BLaER1 treated with 17β-estradiol and CSF1 and Interleukin-3, amounts not matched to agents 10 nM and 100 nM (cell line): ENCODE results near the gene RBMS2.
A peak's percentile ranks its signal among the peaks of the same experiment; 100 is the strongest.
"Not testable (repeated sequence)": the region's sequence is repeated elsewhere in the genome, so short reads cannot be mapped to it uniquely, and the experiment has no call there.

Experiments
- H3K27ac ChIP-seq, 11 experiments: shearing (Covaris generic); formaldehyde crosslinking; 2 replicates each; pipeline ENCODE4 v1.8.1; 2022
- H3K27me3 ChIP-seq, 11 experiments: shearing (Covaris generic); formaldehyde crosslinking; 2 replicates each; pipeline ENCODE4 v1.8.1; 2022
- H3K36me3 ChIP-seq, 11 experiments: shearing (Covaris generic); formaldehyde crosslinking; 2 replicates each; pipeline ENCODE4 v1.8.1; 2022
- H3K4me1 ChIP-seq, 10 experiments: shearing (Covaris generic); formaldehyde crosslinking; 2 replicates each; pipeline ENCODE4 v1.8.1; 2022
- H3K4me2 ChIP-seq, 11 experiments: shearing (Covaris generic); formaldehyde crosslinking; 2 replicates each; pipeline ENCODE4 v1.8.1; 2022
- H3K4me3 ChIP-seq, 10 experiments: shearing (Covaris generic); formaldehyde crosslinking; 2 replicates each; pipeline ENCODE4 v1.8.1; 2022
- H3K9ac ChIP-seq, 11 experiments: shearing (Covaris generic); formaldehyde crosslinking; 2 replicates each; pipeline ENCODE4 v1.8.1; 2022
- H3K9me3 ChIP-seq, 11 experiments: shearing (Covaris generic); formaldehyde crosslinking; replicated peaks in 1 of 11; 2 replicates each; pipeline ENCODE4 v1.8.1; 2022
- H4K20me1 ChIP-seq, 11 experiments: shearing (Covaris generic); formaldehyde crosslinking; 2 replicates each; pipeline ENCODE4 v1.8.1; 2022
- Cebpa-rat ChIP-seq, 11 experiments: shearing (Covaris generic); IDR thresholded peaks; 2 replicates each; pipeline ENCODE4 v1.8.1; 2022

RBMS2 gene

DNA sequence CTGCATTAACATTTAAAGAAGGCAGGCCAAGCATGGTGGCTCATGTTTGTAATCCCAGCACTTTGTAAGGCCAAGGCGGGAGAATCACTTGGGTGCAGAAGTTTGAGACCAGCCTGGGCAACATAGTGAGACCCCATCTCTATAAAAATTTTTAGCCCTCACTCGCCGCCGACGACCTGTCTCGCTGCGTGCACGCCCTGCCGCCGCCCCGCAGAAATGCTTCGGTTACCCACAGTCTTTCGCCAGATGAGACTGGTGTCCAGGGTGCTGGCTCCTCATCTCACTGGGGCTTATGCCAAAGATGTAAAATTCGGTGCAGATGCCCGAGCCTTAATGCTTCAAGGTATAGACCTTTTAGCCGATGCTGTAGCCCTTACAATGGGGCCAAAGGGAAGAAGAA, 10.8 kb upstream of the RBMS2 start:
- H3K36me3 ChIP-seq, result no peaks in the 10 kb centered on the region
- H3K27ac ChIP-seq, result no peak overlapping the region
- H3K4me1 ChIP-seq, result no peaks in the 10 kb centered on the region
- H3K9me3 ChIP-seq, result no peaks in the 10 kb centered on the region
- no peak overlapping the region for H3K9ac ChIP-seq
- no peaks in the 10 kb centered on the region for H4K20me1 ChIP-seq
- H3K27me3 ChIP-seq, result no peaks in the 10 kb centered on the region
- H3K4me2 ChIP-seq, result no peak overlapping the region
- no peak for TF ChIP-seq Cebpa-rat (IDR thresholded peaks at IDR 0.05)
- H3K4me3 ChIP-seq, result no peak overlapping the region

DNA sequence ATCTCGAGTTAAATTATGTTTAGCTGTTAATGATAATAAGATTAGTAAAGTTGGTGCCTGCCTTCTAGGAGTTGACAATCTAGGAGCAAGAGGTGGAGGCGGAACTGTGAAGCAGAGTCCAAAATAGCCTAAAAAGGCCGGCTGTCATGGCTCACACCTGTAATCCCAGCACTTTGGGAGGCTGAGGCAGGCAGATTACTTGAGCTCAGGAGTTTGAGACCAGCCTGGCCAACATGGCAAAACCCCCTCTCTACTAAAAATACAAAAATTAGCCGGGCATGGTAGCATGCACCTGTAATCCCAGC, 7.7 kb upstream of the RBMS2 start:
- H3K4me3 ChIP-seq, H3K9ac ChIP-seq, H3K4me2 ChIP-seq, H3K27ac ChIP-seq, H3K36me3 ChIP-seq, H3K27me3 ChIP-seq, H3K9me3 ChIP-seq, H4K20me1 ChIP-seq: not testable (repeated sequence)
- peaks cover 0 to 12% (median 7%) of the 10 kb centered on the region in 10 experiments; a peak in 11 of 20 replicates for H3K4me1 ChIP-seq

- Histone ChIP-seq H3K9me3 (no peaks in the 10 kb centered on the region), H3K27ac (no peak overlapping the region), H3K9ac (no peak overlapping the region), H4K20me1 (no peaks in the 10 kb centered on the region), H3K4me2 (peak overlapping the region in 3 of 11 experiments; percentile 54 to 59 (median 56); a peak in 4 of 22 replicates), H3K27me3 (no peaks in the 10 kb centered on the region), H3K36me3 (no peaks in the 10 kb centered on the region), H3K4me3 (no peak overlapping the region), H3K4me1 (peaks cover 14 to 47% (median 30%) of the 10 kb centered on the region in 10 experiments)
- TF ChIP-seq Cebpa-rat (IDR thresholded peaks at IDR 0.05), result no peak
Measured at GRCh38 chr12:56517854-56518253, 3.8 kb upstream of the RBMS2 start.

- Histone ChIP-seq H3K4me3 (no peak overlapping the region), H3K27me3 (no peaks in the 10 kb centered on the region), H3K9me3 (no peaks in the 10 kb centered on the region), H4K20me1 (no peaks in the 10 kb centered on the region), H3K9ac (no peak overlapping the region), H3K4me1 (peaks cover 17 to 50% (median 34%) of the 10 kb centered on the region in 10 experiments), H3K36me3 (no peaks in the 10 kb centered on the region), H3K4me2 (peak overlapping the region in 6 of 11 experiments; percentile 17 to 59 (median 46); a peak in 10 of 22 replicates), H3K27ac (no peak overlapping the region)
- no peak for TF ChIP-seq Cebpa-rat (IDR thresholded peaks at IDR 0.05)
Measured at GRCh38 chr12:56518570-56518969, 3.0 kb upstream of the RBMS2 start.

DNA sequence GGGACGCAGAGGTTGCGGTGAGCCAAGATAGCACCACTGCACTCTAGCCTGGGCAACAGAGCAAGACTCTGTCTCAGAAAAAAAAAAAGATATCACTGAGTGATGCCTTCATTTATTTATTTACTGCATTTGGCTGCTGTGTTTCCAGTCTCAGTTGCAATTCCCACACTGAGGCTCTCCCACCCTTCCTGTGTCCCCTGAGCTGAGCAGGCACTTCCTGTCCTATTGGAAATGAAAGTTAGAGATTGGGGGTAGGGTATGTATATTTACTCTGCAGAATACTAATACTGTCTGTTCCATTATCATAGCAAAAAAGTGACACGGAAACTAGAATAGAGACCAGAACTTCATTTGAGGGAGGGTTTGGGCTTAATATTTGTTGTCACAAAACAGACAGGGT, 1.6 kb upstream of the RBMS2 start:
- H3K36me3 ChIP-seq, result no peaks in the 10 kb centered on the region
- no peak for TF ChIP-seq Cebpa-rat (IDR thresholded peaks at IDR 0.05)
- H3K4me1 ChIP-seq, result peaks cover 17 to 58% (median 34%) of the 10 kb centered on the region in 10 experiments
- peak overlapping the region in 7 of 11 experiments; percentile 35 to 83 (median 74); a peak in 14 of 22 replicates for H3K4me2 ChIP-seq
- no peak overlapping the region for H3K4me3 ChIP-seq
- H3K9me3 ChIP-seq, result no peaks in the 10 kb centered on the region
- no peaks in the 10 kb centered on the region for H3K27me3 ChIP-seq
- H3K27ac ChIP-seq, result peak overlapping the region in 2 of 11 experiments; percentile 65 to 68; a peak in 2 of 22 replicates
- 0 out of 22 replicates have a peak overlapping the region, but pooled peaks of 1 of the 11 experiments have one; percentile 5 for H3K9ac ChIP-seq
- no peaks in the 10 kb centered on the region for H4K20me1 ChIP-seq

GRCh38 chr12:56520506-56520905, 1.1 kb upstream of the RBMS2 start:
- H3K4me1 ChIP-seq, result peaks cover 17 to 58% (median 34%) of the 10 kb centered on the region in 10 experiments

DNA sequence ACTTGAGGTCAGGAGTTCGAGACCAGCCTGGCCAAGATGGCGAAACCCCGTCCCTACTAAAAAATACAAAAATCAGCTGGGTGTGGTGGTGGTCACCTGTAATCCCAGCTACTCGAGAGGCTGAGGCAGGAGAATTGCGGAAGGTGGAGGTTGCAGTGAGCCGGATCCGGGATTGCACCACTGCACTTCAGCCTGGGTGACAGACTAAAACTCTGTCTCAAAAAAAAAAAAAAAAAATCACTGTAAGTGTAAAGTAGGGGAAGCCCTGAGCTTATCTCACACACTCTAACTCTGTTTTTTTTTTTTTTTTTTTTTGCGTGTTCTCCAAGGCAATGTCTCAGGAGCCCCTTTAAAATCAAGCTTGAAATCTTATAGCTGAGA, 421 bp upstream of the RBMS2 start:
- Histone ChIP-seq H3K9me3 (no peaks in the 10 kb centered on the region), H3K4me2 (peak overlapping the region; percentile 52 to 83 (median 74)), H3K4me1 (peaks cover 17 to 58% (median 34%) of the 10 kb centered on the region in 10 experiments), H3K4me3 (peak overlapping the region; percentile 56 to 72 (median 60)), H3K27me3 (no peaks in the 10 kb centered on the region), H3K9ac (peak overlapping the region; percentile 60 to 80 (median 71)), H3K27ac (peak overlapping the region in 9 of 11 experiments; percentile 52 to 73 (median 61); a peak in 16 of 22 replicates), H4K20me1 (no peaks in the 10 kb centered on the region), H3K36me3 (no peaks in the 10 kb centered on the region)
- no peak for TF ChIP-seq Cebpa-rat (IDR thresholded peaks at IDR 0.05)

More at GRCh38 chr12:56520506-56520905, 1.1 kb upstream of the RBMS2 start:
- H3K27ac ChIP-seq, result peak overlapping the region in 5 of 11 experiments; percentile 61 to 73 (median 68); a peak in 8 of 22 replicates
- H4K20me1 ChIP-seq, result no peaks in the 10 kb centered on the region
- TF ChIP-seq Cebpa-rat (IDR thresholded peaks at IDR 0.05), result no peak
- peak overlapping the region in 3 of 11 experiments; percentile 5 to 74 (median 70); a peak in 1 of 22 replicates for H3K9ac ChIP-seq
- no peaks in the 10 kb centered on the region for H3K36me3 ChIP-seq
- H3K4me3 ChIP-seq, result 0 out of 20 replicates have a peak overlapping the region, but pooled peaks of 1 of the 10 experiments have one; percentile 57
- peak overlapping the region in 7 of 11 experiments; percentile 35 to 83 (median 74); a peak in 12 of 22 replicates for H3K4me2 ChIP-seq
- H3K27me3 ChIP-seq, result no peaks in the 10 kb centered on the region
- no peaks in the 10 kb centered on the region for H3K9me3 ChIP-seq

GRCh38 chr12:56522411-56523193, 982 bp downstream of the RBMS2 start:
- no peak for TF ChIP-seq Cebpa-rat (IDR thresholded peaks at IDR 0.05)
- no peaks in the 10 kb centered on the region for H3K9me3 ChIP-seq
- peak overlapping the region; percentile 60 to 80 (median 74); a peak in 20 of 22 replicates for H3K9ac ChIP-seq
- H3K4me2 ChIP-seq, result peak overlapping the region; percentile 52 to 86 (median 74)
- peak overlapping the region in 8 of 11 experiments; percentile 38 to 73 (median 62); a peak in 13 of 22 replicates for H3K27ac ChIP-seq
- H3K36me3 ChIP-seq, result no peaks in the 10 kb centered on the region
- no peaks in the 10 kb centered on the region for H4K20me1 ChIP-seq
- H3K4me3 ChIP-seq, result peak overlapping the region; percentile 56 to 72 (median 60)
- no peaks in the 10 kb centered on the region for H3K27me3 ChIP-seq
- H3K4me1 ChIP-seq, result peaks cover 17 to 58% (median 34%) of the 10 kb centered on the region in 10 experiments

- Histone ChIP-seq H4K20me1 (no peaks in the 10 kb centered on the region), H3K4me1 (peaks cover 0 to 12% (median 7%) of the 10 kb centered on the region in 10 experiments; a peak in 7 of 20 replicates), H3K4me3 (no peak overlapping the region), H3K4me2 (no peak overlapping the region), H3K9me3 (no peaks in the 10 kb centered on the region), H3K36me3 (no peaks in the 10 kb centered on the region), H3K27ac (no peak overlapping the region), H3K27me3 (no peaks in the 10 kb centered on the region), H3K9ac (no peak overlapping the region)
- no peak for TF ChIP-seq Cebpa-rat (IDR thresholded peaks at IDR 0.05)
Measured at GRCh38 chr12:56528846-56529245, 7.2 kb downstream of the RBMS2 start.
